Cardiac septum (tissue), 1 donor: ENCODE data around the gene MYOT. TPM values are rescaled to one million over a fixed set of nuclear protein-coding genes. Genes with fewer than 3 reads are reported as not detected.
"Not testable (repeated sequence)": the region's sequence is repeated elsewhere in the genome, so short reads cannot be mapped to it uniquely, and the experiment has no call there.

Source experiments
- DNase-seq: peaks from one replicate; pipeline ENCODE4 v3.0.0-alpha.2; 2020; ENCODE audit warnings: low spot score
- intact Hi-C: fragments of 100-400 bp; cut with DNase I; formaldehyde crosslinking; loops from one replicate; pipeline ENCODE4 v1.14.0; 2022
- total RNA-seq: library from RNA; stranded (reverse); fragmentation: NEBNext Ultra II Directional; extraction: Animal tissue kit (Norgen Biotek cat#: 25700); gene quantifications from one replicate; pipeline ENCODE4 v1.2.1, GENCODE V29; 2021
- donor health status: DM: no; HTN: no; CAD: no.

The MYOT gene
- total RNA-seq, 1 donor from 2014 or later, result 38.9 TPM

GRCh38 chr5:137843676-137844299 lies 23.9 kb upstream of the MYOT start:
- intact Hi-C loops, result no loop called here
- no peak for DNase-seq

DNA sequence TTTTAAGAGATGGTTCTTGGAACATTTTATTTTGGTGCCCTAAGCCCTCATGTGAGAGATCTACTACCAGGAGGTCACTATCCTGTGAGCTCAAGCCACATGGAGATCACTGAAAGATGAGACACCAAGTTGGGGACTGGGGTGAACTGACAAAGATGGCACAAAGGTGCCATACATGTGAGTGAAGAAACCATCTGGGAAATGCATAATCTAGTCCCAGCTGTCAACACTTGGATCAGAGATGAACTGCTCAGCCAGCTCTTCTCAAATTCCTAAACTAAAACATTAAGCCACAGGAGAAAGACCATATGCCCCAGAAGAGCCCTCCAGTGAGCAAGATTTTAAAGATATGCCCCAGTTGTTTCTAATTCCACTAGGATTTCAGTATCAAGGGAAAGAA lies 22.2 kb upstream of the MYOT start:
- intact Hi-C loops, result no loop called here
- DNase-seq, result no peak

DNA sequence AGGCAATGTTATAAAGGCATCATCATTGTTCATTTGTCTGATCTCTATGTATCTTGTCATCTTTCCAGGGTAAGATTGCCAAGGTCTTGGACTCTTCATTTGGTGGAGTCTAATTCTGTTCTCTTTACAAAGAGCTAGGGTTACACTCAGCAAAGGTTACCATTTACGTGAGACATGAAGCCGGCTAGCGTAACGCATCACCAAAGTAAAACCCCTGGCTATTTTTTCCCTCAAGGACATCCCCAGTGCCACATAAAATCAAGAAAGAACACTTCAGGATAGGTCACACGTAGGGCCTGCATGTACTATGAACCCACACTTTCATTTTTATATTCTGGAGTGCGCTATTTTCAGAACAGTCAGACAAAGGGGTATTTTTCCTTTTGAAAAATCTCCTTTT lies 20.0 kb upstream of the MYOT start:
- intact Hi-C loops, result no loop called here
- DNase-seq, result no peak

DNA sequence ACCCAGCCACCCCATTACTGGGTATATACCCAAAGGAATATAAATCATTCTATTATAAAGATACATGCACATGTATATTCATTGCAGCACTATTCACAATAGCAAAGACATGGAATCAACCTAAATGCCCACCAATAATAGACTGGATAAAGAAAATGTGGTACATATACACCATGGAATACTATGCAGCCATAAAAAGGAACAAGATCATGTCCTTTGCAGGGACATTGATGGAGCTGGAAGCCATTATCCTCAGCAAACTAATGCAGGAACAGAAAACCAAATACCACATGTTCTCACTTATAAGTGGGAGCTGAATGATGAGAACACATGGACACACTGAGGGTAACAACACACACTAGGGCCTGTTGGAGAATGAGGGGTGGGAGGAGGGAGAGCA lies 14.5 kb upstream of the MYOT start:
- intact Hi-C loops, DNase-seq: not testable (repeated sequence)

DNA sequence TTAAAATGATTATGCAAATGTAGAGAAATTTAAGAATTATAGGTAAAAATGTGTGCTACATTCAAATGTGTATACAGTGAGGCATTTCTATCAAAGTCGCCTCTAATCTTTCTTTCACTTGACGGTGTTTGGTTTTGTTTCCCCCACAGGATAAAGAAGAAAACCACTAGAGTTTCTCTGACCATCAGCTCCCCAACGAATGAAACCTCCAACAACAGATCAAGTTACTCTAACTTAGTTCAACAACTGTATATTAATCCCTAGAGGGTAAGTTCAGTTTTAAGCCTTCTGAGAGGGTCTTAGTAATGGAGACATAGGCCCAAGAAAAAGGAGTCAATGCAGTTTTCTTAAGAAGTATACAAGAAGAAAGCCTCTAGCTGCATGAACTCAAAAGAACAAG lies 11.5 kb upstream of the MYOT start:
- intact Hi-C loops, result no loop called here
- DNase-seq, result no peak

- intact Hi-C loops, result no loop called here
Observed at GRCh38 chr5:137856916-137857862, 10.5 kb upstream of the MYOT start.

GRCh38 chr5:137858223-137858916 lies 9.3 kb upstream of the MYOT start:
- intact Hi-C loops, result no loop called here
- DNase-seq, result no peak

More at GRCh38 chr5:137856916-137857862, 10.5 kb upstream of the MYOT start:
- no peak for DNase-seq

DNA sequence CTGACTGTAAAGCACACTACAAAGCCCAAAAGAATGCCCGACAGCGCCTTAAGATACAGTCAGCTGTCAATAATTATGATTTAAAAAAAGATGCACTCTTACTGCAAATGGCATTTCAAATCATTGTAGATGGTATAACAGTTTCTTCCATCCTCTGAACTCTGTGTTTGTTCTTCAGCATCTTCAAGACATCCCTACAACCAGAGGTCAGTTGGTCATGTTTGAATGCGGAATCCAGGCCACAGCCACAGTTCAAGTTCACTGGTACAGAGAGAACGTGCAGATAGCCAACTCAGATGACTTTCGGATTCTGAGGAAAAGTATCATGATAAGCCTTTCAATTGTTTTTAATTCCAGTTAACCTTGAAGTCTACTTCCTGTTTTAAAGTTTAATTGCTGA lies 8.7 kb upstream of the MYOT start:
- intact Hi-C loops, result no loop called here
- DNase-seq, result no peak

- no peak for DNase-seq
- intact Hi-C loops, result no loop called here
Observed at GRCh38 chr5:137862251-137862650, 5.4 kb upstream of the MYOT start.

DNA sequence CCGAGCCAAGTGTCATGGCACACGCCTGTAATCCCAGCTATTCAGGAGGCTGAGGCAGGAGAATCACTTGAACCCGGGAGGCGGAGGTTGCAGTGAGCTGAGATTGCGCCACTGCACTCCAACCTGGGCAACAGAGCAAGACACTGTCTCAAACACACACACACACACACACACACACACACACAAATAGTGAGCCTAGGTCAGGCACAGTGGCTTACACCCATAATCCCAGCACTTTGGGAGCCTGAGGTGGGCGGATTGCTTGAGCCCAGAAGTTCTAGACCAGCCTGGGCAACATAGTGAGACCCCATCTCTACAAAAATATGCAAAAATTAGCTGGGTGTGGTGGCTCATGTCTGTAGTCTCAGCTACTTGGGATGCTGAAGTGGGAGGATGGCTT lies 4.0 kb upstream of the MYOT start:
- DNase-seq, intact Hi-C loops: not testable (repeated sequence)

GRCh38 chr5:137866541-137867388 lies 895 bp upstream of the MYOT start:
- no peak for DNase-seq
- intact Hi-C loops, result no loop called here

- no peak for DNase-seq
- intact Hi-C loops, result no loop called here
Observed at GRCh38 chr5:137870647-137871339, 3.1 kb downstream of the MYOT start.

- DNase-seq, result no peak
- intact Hi-C loops, result no loop called here
Observed at GRCh38 chr5:137871571-137871970, 3.9 kb downstream of the MYOT start.

DNA sequence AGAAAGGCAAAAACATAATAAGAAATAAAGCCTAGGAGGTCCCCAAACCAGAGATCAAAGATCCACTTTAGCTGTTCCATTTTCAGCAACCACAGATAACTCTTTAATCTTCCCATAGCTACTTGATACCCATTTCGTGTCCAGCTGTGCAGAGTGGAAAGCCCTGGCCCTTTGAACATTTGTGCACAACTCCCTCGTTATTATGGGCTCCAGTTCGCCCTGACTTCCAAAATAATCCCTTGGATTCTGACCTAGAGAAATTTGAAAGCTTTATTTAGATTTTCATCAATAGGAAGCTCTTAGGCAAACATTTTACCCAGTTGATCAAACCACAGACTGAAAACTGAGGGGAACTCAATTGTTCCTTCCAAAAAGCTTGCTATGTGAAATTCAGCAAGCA lies 4.8 kb downstream of the MYOT start:
- DNase-seq, result no peak
- intact Hi-C loops, result no loop called here

DNA sequence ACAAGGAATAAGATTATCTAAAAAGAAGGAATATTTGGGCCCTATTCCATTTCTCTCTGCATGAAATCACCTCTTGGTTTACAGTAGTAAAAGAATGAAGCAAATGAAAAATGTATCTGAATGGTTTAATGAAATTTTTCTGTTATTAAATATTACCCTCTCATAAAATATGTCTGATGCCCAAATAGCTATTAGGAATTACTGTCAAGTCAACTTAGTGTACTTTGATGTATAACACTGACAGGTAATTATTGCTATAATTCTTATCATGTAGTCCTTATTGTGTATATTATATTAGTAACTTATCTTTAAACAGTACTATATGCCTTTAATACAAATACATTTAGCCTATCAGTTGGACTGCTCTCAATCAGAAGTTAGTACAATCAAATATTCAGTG lies 8.4 kb downstream of the MYOT start:
- intact Hi-C loops, result no loop called here
- DNase-seq, result no peak

DNA sequence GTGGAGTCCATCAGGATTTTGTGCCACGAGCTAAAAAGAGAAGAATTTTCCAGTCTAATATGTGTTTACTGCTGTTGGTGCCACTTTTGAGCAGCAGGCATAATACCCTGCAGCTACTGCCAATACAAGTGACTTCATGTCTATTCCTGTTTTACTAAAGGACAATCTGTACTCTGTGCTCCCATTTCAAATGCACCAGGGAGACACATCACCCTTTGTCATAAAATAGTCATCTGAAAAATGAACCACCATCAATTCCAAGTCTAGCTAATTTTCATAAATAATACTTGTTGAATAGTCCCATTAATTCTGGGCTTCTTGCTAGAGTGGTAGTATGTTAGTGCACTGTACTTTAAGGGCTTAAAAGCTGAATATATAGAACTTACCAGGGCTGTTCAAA lies 12.7 kb downstream of the MYOT start:
- DNase-seq, result no peak
- intact Hi-C loops, result loop anchor here (2.0 kb wide), 1 partner anchor 44 kb away; no protein-coding TSS in a partner anchor

GRCh38 chr5:137887831-137888230 lies 20.2 kb downstream of the MYOT start:
- intact Hi-C loops, result no loop called here
- no peak for DNase-seq

- intact Hi-C loops, result no loop called here
- no peak for DNase-seq
Observed at GRCh38 chr5:137888466-137888862, 20.8 kb downstream of the MYOT start.
